Measurements from ENCODE around the gene CEP70.

The CEP70 gene

GRCh38 chr3:138461896-138462295, 132.2 kb downstream of the CEP70 start:
- TF ChIP-seq RAD21 (IDR thresholded peaks at IDR 0.05; ENCODE audit: low read depth) (no peak), TEAD4 (IDR thresholded peaks at IDR 0.05) (no peak), ZBTB7A (IDR thresholded peaks at IDR 0.05; ENCODE audit: low read depth) (no peak), YY1 (IDR thresholded peaks at IDR 0.05; ENCODE audit: low read depth) (no peak), CEBPB (IDR thresholded peaks at IDR 0.05) (no peak), EP300 (IDR thresholded peaks at IDR 0.05; ENCODE audit: borderline replicate concordance) (no peak), TAF1 (IDR thresholded peaks at IDR 0.05; ENCODE audit: low read depth) (no peak), REST (IDR thresholded peaks at IDR 0.05; ENCODE audit: low read depth) (no peak), NFIC (IDR thresholded peaks at IDR 0.05) (no peak), EGR1 (IDR thresholded peaks at IDR 0.05) (no peak), TCF12 (IDR thresholded peaks at IDR 0.05; ENCODE audit: low read depth) (no peak), FOXM1 (IDR thresholded peaks at IDR 0.05; ENCODE audit: borderline replicate concordance, low read depth) (no peak), USF1 (IDR thresholded peaks at IDR 0.05) (no peak), CREB1 (IDR thresholded peaks at IDR 0.05; ENCODE audit: low read depth) (no peak)
- TF ChIP-seq, protein P1, sequence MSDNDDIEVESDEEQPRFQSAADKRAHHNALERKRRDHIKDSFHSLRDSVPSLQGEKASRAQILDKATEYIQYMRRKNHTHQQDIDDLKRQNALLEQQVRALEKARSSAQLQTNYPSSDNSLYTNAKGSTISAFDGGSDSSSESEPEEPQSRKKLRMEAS (IDR thresholded peaks at IDR 0.05): no peak

GRCh38 chr3:138461246-138461645, 132.8 kb downstream of the CEP70 start:
- TF ChIP-seq TEAD4 (IDR thresholded peaks at IDR 0.05) (no peak), YY1 (IDR thresholded peaks at IDR 0.05; ENCODE audit: low read depth) (no peak), CREB1 (IDR thresholded peaks at IDR 0.05; ENCODE audit: low read depth) (no peak), TCF12 (IDR thresholded peaks at IDR 0.05; ENCODE audit: low read depth) (no peak), RAD21 (IDR thresholded peaks at IDR 0.05; ENCODE audit: low read depth) (no peak), NFIC (IDR thresholded peaks at IDR 0.05) (no peak), EP300 (IDR thresholded peaks at IDR 0.05; ENCODE audit: borderline replicate concordance) (no peak), USF1 (IDR thresholded peaks at IDR 0.05) (no peak), ZBTB7A (IDR thresholded peaks at IDR 0.05; ENCODE audit: low read depth) (no peak), EGR1 (IDR thresholded peaks at IDR 0.05) (no peak), REST (IDR thresholded peaks at IDR 0.05; ENCODE audit: low read depth) (no peak), TAF1 (IDR thresholded peaks at IDR 0.05; ENCODE audit: low read depth) (no peak)
- TF ChIP-seq, protein P1 (IDR thresholded peaks at IDR 0.05): no peak

GRCh38 chr3:138460536-138461205, 133.4 kb downstream of the CEP70 start:
- no peak for TF ChIP-seq TEAD4 (IDR thresholded peaks at IDR 0.05)

GRCh38 chr3:138459619-138460535, 134.2 kb downstream of the CEP70 start:
- TF ChIP-seq RAD21 (IDR thresholded peaks at IDR 0.05; ENCODE audit: low read depth): peak; percentile 20
- no peak for TF ChIP-seq YY1 (IDR thresholded peaks at IDR 0.05; ENCODE audit: low read depth)
- TF ChIP-seq EP300 (IDR thresholded peaks at IDR 0.05; ENCODE audit: borderline replicate concordance): no peak
- TF ChIP-seq CEBPB (IDR thresholded peaks at IDR 0.05): no peak
- TF ChIP-seq TCF12 (IDR thresholded peaks at IDR 0.05; ENCODE audit: low read depth): no peak
- no peak for TF ChIP-seq TEAD4 (IDR thresholded peaks at IDR 0.05)
- TF ChIP-seq EGR1 (IDR thresholded peaks at IDR 0.05): no peak
- no peak for TF ChIP-seq CREB1 (IDR thresholded peaks at IDR 0.05; ENCODE audit: low read depth)
- TF ChIP-seq, protein P1 (IDR thresholded peaks at IDR 0.05): no peak

DNA sequence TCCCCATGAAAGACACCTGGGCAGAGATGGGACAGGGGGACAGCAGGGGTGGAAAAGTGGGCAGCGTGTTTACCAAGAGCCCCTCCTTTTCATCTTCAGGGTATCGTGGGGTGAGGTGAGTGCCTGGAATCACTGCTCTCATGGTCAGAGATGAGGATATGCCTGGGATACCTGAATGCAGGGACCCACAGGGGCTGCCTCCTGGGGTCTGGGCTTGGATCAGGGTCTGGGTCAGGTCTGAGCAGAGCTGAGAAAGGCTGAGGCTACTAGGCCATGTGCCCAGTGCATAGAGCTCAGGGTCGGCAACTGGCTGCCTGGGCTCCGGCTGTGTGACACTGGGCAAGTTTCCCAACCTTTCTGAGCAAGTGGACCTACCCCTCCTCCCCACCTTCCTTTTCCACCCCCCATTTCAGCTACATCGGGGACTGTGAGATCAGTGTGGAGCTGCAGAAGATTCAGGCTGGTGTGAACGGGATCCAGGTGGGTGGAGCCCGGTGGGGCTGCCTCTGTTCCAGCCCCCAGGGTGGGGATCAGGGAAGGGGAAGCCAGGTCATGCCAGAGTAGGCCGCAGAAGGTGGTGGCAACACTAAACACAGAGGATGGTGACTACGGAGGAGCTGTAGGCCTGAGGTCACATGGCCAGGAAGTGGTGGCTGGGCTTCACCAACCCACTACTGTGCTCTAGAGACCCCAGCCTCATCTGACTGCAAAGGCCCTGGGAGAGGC, 135.1 kb downstream of the CEP70 start:
- TF ChIP-seq ZBTB7A (IDR thresholded peaks at IDR 0.05; ENCODE audit: low read depth) (no peak), YY1 (IDR thresholded peaks at IDR 0.05; ENCODE audit: low read depth) (no peak), EP300 (IDR thresholded peaks at IDR 0.05; ENCODE audit: borderline replicate concordance) (no peak)

Data from Ishikawa (cell line).